IPS-18c (cell line): ENCODE data around the gene PCIF1.
"Not testable (repeated sequence)": the region's sequence is repeated elsewhere in the genome, so short reads cannot be mapped to it uniquely, and the experiment has no call there.

Source experiments
- H3K4me3 ChIP-seq: 2 replicates; pipeline ENCODE4 v1.7.0; 2013; ENCODE audit warnings: low read depth, mild to moderate bottlenecking, low read length, moderate library complexity; ENCODE audit not compliant: insufficient read depth
- H3K9me3 ChIP-seq: one replicate; pipeline ENCODE4 v1.6.1; 2013; ENCODE audit warnings: mild to moderate bottlenecking, low read length, moderate library complexity; ENCODE audit not compliant: control insufficient read depth, insufficient read depth

The PCIF1 gene

DNA sequence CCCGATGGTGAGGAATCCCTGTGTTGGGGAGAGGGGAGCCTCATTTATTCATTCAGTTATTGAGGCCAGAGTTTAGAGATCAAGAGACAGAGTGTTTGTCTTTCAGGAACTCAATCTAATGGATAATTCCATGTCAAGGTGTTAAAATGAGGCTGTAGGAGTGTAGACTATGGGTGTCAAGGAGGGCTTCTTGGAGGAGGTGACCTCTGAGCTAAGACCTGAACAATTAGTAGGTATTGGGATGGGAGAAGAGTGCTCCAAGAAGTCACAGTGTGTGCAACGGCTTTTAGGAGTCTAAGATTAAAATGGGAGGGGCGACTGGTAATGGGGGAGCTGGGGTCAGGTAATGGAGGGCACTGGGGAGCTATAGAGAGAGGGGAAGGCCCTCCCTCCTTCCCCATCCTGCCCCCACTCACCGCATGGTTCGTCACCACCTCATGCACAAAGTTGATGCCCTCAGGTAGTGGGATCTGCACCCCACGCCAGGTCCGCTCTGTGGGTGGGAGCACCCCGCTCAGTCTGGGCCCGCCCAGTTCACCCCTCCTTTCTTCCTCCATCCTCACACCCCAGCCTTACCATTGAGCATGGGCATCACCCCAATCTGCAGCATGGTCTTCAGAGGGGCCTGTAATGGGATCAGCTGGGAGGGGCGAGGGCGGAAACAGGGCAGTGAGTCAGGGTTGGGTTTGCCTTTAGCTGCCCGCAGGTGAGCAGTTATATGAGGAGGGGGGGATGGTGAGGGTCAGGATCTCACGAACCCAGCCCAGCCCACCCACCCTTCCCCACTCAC lies 35.2 kb upstream of the PCIF1 start:
- no peaks in the 10 kb centered on the region for H3K9me3 ChIP-seq
- H3K4me3 ChIP-seq: no peak overlapping the region

DNA sequence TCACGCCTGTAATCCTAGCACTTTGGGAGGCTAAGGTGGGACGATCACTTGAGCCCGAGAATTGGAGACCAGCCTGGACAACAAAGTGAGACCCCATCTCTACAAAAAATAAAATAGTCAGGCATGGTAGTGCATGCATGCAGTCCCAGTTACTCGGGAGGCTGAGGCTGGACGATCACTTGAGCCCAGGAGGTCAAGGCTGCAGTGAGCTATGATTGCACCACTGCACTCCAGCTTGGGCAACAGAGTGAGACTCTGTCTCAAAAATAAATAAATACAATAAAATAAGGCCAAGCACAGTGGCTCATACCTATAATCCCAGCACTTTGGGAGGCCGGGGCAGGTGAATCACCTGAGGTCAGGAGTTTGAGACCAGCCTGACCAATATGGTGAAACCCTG lies 33.2 kb upstream of the PCIF1 start:
- H3K4me3 ChIP-seq, H3K9me3 ChIP-seq: not testable (repeated sequence)

DNA sequence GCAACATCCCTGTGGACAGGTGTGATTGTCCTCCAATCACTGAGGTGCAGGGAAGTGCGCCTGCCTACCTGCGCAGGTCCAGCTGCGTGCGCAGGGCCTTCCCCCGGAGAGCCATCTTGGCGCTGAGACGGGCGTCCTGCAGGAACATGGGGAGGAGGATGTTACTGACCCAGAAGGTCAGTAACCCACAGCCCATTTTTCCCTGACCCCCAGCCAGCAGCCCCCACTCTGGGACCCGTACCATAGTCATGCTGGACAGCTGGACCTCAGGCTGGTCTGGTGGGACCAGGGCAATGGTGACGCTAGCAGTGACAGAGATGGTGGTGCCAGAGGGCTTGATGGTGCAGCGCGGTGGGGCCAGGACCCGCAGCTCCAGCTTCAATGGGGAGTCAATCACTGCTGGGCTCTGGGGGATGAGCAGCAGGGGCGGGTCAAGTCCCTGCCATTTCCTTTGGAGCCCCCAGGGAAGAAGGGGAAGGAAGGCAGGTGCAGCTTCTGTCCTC lies 32.2 kb upstream of the PCIF1 start:
- no peaks in the 10 kb centered on the region for H3K9me3 ChIP-seq
- H3K4me3 ChIP-seq: no peak overlapping the region

DNA sequence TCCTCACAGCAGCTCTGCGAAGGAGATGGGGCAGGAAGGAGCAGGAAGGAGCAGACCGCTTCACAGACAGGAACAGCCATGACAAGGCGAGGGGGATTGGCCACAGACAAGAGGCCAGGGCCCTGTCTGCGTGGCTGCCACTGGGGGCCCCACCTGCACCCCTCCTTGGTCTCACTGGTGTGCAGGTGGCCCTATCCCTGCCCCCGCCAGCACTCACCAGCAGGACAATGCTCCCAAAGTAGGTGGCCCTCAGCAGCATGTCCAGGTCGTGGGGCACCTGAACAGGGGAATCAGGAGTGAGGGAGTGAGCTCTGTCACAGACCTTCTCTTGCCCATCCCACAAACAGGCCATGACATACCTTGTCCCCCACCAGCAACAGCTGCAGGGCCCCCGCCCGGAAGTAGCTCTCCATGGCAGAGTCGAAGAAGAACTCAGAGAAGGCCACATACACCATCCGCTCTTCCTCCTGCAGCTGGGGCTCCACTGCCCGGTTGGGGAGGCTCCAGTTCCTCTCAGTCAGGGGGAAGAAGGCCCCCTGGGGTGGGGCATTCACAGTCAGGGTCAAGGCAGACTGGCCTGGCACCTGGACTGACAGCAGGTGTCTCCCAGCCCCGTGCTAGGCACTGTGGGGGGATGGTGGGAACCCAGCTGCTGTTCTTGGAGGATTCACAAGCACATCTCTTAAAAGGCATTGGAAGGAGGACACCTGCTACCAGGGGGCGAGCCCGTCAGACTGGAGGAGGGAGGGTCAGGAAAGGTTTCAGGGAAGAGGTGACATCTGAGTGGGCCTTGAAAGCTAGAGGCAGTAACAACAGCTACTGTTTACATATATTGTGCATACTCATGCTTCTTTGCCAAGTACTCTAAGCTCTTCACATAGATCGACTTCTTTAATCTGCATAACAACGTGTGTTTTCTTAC lies 29.6 kb upstream of the PCIF1 start:
- no peaks in the 10 kb centered on the region for H3K9me3 ChIP-seq
- H3K4me3 ChIP-seq: no peak overlapping the region

DNA sequence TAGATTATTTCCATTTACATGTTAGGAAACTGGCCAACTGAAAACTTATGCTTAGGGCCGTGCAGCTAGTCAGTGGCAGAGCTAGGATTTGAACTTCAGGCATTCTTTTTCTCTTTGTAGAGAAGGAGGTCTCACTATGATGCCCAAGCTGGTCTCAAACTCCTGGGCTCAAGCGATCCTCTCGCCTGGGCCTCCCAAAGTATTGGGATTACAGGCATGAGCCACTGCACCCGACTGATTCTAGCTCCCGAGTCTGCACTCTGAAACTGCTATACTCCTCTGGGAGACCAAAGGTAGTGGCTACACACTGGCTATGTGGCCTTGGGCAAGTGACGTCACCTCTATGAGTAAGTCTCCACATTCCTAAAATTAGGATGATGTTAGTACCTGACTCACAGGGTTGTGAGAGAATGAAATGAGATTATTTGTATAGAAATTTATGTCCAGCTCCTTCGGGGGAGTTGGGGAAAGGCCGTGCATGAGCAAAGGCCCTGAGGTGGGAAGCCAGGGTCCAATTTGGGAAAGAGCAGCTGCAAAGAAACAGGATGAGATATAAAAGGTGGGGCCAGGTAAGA lies 28.9 kb upstream of the PCIF1 start:
- no peaks in the 10 kb centered on the region for H3K9me3 ChIP-seq

DNA sequence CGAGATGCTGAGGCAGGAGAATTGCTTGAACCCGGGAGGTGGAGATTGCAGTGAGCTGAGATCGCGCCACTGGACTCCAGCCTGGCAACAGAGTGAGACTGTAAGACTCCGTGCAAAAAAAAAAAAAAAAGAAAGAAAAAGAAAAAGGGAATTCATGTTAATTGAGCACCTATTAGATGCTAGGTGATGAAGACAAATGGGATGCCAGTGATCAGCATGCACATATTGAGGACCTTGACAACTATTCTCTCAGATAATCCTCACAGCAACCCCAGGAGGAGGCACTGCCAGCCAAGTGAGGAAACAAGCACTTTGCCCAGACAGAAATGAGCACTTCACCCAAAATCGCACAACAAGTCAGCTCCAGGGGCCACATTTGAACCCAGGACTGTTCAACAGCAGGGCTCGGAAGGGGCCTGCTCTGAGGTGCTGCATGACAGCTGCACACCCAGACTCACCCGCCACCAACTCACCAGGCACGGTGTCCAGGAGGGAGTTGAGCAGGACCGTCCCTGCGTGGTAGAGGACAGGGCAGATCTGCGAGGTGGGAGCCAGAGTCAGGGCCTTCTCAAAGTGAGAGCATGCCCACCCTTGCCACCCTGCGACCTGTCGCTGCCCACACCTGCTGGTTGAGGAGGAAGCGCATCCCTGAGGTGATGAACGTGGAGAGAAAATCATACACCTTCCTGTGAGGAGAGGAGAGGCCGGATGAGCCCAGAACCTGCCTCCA lies 27.1 kb upstream of the PCIF1 start:
- no peaks in the 10 kb centered on the region for H3K9me3 ChIP-seq
- H3K4me3 ChIP-seq: no peak overlapping the region

More for the DNA sequence above, 28.9 kb upstream of the PCIF1 start:
- no peak overlapping the region for H3K4me3 ChIP-seq

DNA sequence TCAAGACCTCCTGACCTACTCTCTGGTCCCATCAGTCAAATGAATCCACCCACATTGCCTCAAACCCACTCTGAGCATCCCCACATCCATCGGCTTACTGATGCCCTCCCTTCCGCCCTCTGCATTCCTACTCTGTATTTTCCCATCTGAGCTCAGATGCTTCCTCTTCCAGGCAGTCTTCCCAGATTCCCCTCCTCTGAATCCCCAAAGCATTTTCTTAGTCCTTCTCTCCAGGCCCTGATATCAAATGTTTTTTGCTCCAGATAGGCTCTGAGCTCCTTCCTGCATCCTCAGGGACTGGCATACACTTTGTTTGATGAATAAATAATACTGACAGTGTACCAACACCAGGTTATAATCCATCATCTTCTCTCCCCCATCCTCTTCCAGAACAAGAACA lies 26.4 kb upstream of the PCIF1 start:
- Histone ChIP-seq H3K9me3 (no peaks in the 10 kb centered on the region), H3K4me3 (no peak overlapping the region)

DNA sequence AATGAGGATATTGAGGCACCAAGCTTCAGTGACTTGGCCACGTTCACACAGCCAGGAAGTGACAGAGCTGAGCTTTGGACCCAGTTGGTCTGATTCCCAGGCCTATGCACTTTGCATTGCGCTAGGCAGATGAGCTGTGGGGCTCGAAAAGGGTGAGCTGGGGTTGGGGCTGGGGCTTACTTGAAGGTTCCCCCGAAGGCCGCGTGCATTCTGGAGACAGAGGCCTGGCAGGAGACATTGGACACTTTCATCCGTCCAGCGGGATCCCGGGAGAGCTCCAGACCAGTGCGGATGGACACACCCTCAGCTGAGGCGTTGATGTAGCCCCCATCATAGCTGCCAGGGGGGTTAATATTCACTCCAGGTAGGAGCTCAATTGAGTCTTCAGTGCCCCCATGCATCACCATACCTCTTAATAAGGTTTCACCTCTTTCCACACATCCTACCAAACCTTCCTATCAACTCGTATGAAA lies 25.1 kb upstream of the PCIF1 start:
- Histone ChIP-seq H3K4me3 (no peak overlapping the region), H3K9me3 (no peaks in the 10 kb centered on the region)

DNA sequence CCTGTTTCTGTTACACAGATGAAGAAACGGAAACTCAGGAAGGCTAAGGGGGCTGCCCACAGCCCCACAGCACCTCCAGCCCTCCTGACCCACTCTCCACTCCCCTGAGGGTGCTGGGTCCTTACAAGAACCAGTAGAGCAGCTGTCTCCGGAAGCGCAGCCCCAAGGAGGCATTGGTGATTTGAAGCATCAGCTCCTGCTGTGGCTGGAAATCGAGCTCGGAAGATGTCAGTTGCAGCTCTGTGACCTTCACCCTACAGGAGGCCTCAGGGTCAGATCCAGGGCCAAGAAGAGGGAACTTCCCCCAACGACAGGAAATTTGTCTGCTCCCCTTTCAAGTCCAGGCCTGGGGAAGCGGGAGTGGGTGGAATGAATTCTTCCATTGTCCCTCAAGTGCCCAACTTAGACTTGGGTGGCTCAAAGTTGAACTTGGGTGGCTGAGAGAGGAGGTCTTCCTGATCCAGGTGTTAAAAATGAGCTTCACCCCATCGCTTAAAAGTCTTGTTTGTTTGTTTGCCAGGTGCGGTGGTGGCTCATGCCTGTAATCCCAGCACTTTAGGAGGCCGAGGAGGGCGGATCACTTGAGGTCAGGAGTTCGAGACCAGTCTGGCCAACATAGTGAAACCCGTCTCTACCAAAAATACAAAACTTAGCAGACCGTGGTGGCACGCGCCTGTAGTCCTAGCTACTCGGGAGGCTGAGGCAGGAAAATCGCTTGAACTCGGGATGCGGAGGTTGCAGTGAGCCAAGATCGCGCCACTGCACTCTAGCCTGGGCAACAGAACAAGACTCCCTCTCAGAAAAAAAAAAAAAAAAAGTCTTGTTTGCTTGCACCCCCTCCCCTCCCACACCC lies 24.4 kb upstream of the PCIF1 start:
- Histone ChIP-seq H3K4me3 (no peak overlapping the region), H3K9me3 (no peaks in the 10 kb centered on the region)

DNA sequence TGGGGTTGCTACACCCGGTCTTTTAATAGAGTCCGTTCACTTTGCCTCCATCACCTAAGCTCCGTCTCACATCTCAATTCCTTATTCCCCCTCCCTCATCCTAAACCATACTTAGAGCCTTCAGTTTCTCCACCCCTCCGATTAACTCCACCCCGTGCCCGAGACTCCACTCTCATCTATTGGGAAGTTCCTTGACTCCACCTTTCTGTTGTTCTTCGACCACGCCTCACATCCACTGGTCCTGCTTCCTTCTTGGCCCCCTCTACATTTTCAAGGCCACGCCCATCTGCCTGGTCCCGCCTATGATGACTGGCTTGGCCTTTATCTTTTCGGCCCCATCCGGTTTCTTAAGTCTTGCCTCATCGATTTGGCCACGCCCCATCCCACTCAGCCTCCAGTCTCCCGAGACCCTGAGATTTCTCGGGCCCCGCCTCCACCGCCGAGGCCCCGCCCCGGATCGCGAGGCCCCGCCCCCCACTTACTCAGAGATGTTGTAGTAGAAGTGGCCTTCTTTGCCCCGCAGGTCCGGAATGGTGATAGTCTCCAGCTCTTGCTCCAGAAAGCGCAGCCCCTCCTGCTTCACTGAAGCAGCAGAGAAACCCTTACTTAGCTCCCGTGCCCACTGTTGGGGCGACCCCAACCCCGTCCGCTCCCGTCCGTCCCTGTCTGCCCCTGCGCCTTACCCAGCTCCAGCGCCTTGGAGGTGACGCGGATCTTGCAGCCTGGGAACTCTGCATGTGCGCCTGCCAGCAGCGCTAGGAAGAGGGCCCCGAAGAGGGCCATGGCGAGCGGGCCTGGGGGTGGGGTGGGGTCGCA lies 23.6 kb upstream of the PCIF1 start:
- Histone ChIP-seq H3K9me3 (no peaks in the 10 kb centered on the region), H3K4me3 (peak overlapping the region; percentile 65)

DNA sequence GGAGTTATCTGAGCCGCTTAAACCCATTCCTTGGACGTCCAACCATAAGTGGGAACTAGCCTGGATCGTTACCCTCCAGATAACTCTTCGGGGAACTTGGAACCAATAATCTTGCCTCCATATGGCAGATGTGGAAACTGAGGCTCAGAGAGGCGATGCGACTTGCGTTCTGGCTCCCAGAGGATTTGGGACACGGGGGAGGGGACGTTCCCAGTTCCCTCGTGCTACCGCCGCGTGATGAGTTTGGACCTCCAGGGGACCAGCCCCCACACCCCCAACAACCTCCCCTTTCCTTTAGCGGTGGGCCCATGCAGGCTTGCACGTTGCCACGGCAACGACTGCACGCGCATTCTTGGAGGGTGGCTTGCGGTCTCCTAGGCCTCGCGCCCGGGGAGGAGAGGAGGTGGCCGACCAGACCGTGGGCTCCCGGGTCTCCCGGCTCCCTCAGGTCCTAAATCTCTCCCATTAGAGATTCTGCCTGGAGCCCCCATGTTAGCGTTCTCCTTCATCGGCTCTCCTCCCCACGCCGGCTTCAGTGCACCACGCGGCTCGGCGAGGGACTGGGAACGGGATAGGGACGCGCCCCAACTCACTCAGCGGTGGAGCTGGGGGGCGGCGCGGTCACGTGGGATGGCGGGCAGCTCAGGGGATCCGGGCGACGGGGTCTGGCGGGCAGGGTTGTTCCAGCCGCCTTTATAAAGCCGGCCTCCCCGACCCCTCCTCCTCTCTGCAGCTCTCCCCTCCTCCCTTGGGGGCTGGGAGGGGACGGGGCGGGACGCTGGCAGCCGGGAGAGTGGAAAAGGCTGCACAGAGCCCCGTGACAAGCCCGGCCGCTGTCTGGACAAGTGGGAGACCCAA lies 22.8 kb upstream of the PCIF1 start, which contains the start of gene PLTP:
Gene PLTP, minus strand, starts transcription at position 670 of the 858 bp plus-strand sequence. CDS start 703 bp downstream, outside the sequence.
- H3K4me3 ChIP-seq: peak within 1 kb of the TSS; percentile 65
- no peaks in the 10 kb centered on the region for H3K9me3 ChIP-seq

DNA sequence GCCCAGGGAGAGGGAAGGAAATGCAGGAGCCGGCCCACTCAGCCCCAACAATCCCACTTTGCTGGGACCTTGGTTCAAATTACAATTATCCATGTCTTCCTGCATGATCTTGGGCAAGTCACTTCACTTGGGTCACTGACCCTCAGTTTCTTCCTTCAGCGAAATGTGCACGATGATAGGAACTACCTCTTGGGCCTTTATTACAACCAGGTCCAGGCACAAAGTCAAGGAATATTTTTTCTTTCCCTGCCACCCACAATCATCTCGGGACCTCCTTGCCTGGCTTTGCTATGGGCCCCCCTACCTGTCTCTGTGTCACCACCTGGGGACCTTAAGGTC lies 22.2 kb upstream of the PCIF1 start:
- H3K9me3 ChIP-seq: no peaks in the 10 kb centered on the region
- peak overlapping the region; percentile 65 for H3K4me3 ChIP-seq

DNA sequence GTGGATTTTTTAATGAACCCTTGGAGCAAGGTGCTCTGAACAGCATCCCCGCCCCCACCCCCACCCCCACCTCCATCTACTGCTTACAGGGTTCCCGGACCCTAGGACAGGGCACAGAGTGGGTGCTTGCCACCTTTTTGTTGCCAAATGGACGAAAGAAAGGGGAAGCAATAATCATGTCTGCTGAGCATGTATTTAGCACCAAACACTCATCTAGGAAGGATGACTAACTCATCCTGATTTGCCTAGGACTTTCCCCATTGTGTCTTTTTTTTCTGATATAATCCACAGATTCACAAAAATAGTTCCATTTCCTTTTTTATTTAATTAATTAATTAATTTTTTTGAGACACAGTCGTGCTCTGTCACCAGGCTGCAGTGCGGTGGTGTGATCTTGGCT lies 21.4 kb upstream of the PCIF1 start:
- no peaks in the 10 kb centered on the region for H3K9me3 ChIP-seq

DNA sequence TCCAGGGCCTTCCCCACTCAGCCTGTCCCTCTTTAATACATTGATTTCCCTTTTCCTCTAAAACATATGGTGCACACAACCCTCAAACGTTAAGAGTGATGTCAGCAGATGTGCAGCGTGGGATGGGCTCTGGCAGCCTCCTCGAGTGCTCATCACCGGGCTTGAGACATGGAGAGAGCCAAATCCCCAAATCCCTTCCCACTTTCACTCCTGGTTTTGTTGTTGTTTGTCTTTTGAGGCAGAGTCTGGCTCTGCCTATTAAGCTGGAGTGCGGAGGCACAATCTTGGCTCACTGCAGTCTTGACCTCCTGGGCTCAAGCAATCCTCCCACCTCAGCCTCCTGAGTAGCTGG lies 16.7 kb upstream of the PCIF1 start:
- Histone ChIP-seq H3K4me3 (no peak overlapping the region), H3K9me3 (no peaks in the 10 kb centered on the region)

More for the DNA sequence above, 21.4 kb upstream of the PCIF1 start:
- no peak overlapping the region for H3K4me3 ChIP-seq
